HG02884 (cell line): Measurements from ENCODE around the gene IL1RAPL1.
"Not testable (repeated sequence)": the region's sequence is repeated elsewhere in the genome, so short reads cannot be mapped to it uniquely, and the experiment has no call there.

Experiments
- ATAC-seq: cut with Tn5 transposase; IDR thresholded peaks from one replicate; pipeline ENCODE4 v1.9.1; 2021; ENCODE audit warnings: mild to moderate bottlenecking, moderate library complexity; ENCODE audit not compliant: unreplicated experiment

The IL1RAPL1 gene

DNA sequence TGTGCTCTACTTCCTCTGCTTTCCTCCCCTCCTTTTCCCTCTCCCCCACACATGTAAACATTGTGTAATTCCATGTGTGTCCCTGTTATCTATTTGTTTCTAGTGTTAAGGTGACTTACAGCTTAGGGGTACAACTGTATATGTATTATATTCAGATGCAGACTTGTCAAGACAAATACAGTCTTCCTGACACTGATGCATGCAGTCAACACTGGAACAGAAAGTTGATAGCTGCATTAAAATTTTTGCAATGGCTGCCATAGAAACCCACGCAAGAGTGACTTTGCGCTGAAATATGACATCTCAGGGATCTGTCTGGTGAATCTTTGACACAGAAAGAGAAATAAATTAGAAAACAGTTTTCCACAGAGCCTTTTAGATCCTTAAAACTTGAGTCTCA is 656.7 kb downstream of the IL1RAPL1 start:
- ATAC-seq: no peak

DNA sequence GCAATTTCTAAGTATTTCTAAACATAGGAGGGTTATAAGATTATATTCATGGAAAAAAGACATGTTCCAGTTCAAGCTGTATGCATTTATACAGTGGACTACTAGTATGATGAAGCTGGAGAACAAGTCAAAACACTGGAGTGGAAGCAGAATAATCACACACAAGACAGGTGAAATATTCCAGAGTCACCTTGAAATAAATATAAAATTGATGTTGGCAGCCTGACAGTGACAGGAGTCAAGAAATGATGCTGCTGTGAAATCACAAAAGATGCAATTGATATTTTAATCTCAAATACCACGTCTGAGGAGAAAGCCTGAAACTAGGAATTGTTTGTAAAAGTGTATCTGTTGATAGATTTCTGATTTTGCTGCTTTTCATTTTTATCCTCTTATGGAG is 667.3 kb downstream of the IL1RAPL1 start:
- no peak for ATAC-seq

DNA sequence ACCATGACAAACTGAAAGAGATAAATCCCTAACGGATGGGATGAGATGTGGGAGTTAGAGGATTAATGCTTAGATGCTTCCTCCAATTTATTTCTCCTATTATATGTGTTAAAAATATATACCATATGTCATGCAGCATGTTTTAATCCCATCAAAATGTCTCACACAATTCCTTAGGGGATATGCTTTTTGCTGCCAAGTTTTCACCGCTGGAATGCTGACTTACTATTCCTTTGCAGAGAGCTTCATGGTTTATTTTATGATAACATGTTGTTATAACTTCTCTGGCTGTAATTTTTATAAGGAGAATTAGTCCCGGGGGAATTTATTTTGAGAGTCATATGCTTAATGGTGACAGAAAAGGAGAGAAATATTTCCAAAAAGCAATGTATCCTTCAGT is 670.3 kb downstream of the IL1RAPL1 start:
- ATAC-seq: no peak

DNA sequence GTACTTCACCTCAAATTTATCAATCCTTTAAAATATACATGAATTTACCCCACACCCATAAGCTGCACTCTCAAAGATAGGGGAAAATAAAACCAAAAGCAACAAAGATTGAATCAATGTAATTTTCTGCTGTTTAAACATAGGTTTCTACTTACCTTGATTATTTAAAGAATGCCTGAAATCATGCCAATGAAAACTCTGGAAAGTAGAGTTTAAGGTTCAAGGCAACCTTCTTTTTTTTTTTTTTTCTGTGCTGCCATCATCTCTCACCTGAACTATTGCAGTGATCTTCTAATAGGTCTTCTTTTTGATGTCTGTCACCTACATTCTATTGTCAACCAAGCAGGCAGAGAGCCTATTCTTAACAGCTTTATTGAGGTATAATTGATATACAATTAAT is 682.1 kb downstream of the IL1RAPL1 start:
- no peak for ATAC-seq

DNA sequence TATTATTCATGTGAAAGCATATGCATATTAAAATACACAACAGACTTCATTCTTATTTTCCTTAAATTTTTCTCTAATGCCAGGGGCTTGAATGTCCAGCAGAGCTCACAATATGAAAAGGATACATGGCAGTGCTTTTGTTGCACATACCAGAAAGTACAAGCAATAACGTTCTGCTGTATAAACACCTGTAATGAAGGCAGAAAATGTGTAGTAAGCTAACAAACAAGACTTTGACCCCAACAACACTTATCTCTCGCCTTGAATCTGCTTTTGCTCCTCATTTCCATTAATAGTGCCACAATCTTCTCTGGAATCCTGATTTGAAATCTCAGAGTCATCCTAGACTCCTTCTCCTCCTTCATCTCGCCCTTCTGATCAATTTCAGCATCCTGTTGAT is 687.3 kb downstream of the IL1RAPL1 start:
- no peak for ATAC-seq

DNA sequence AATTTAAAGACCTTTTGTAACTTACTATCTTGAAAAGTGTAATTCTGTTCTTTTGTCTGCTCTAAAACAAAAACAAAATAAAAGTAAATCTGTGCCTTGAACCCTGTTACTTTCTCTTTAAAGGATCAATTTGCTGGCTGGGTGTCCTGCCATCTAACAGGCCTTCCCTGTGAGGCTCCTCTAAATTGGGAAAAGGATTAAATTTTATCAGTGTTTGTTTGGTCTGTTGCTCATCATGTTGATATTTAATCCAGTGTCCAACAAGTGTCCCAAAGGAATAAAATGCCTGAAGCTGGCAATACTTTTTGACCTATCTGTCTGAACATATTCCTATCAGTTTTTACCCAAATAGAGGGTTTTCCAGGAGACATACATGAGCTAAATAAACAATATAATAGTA is 688.7 kb downstream of the IL1RAPL1 start:
- ATAC-seq: no peak

DNA sequence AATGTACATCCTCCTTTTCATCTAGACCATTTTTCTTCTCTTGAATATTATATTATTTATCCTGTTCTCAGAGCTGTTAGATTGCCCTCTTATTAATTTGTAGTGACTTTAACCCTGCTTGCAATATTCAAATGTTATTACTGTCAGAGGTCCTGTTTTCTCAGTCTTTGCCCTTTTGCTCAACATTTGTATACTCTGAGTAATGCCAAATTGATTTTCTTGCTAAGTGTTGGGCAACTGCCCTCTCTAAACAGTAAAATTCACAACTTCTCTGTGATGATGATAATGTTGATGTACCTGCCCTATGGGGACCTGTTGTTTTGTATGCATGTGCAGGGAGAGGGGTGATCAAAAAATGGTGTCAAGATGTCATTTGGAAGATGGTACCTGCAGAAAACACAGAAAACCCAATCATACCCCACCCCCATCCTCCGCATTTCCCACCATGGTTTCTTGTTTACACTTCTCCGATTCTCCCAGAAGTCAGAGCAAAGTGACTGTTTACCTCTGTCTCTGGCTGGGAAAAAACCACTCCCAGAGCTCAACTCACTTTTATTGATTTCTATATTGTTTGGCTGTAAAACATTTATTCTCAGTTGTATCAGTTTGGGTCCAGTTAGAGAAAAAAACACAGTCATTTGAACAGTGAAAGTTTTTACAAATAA is 694.0 kb downstream of the IL1RAPL1 start:
- no peak for ATAC-seq

DNA sequence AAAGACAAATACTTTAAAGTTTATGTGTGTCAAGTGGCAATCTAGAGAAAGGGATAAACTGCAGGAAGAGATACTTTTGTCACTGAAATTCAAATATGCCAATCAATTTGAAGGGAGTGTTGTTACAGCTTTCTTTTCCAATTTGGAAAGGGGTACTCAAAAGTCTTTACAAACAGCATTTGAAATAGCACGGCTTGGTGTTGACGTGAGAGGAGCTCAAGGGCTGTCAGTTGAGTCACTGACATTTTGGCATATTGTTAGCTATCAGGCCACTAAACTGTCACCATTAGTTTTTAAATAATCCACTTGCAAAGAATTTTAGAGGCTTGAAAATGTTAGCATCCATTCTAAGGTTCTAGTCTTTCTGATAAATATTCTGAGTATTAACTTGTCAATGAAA is 698.4 kb downstream of the IL1RAPL1 start:
- ATAC-seq: no peak

DNA sequence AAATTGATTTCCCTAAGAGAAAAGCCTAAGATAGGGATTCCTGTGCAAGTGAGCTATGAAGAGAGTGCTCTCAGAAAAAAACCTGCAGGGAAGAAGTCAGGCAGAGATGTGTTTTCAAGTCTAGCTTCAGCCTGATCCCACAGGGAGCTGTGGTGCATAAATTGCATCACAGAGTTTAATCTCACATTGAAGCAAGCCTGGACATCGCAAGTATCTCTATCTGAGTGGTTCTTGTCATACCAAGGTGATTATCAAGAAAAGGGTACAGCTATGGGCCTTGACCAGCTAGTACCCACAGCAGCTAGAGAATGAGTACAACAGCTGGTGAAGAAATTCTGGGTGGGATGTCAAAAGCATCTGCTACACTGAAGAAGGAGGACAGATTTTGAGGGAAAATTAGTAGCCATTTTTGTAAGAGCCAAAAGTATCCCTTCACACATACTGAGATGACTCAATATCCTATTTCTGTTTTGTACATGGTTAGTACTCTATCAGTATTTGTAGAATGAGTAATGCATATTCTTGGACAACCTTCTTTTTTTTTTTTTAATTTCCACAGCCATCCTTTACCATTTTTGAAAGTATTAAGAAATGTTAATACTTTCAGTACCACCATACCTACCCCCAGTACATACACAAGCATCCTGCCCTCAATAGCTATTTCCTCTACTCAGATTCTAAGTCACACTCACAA is 708.9 kb downstream of the IL1RAPL1 start:
- no peak for ATAC-seq

DNA sequence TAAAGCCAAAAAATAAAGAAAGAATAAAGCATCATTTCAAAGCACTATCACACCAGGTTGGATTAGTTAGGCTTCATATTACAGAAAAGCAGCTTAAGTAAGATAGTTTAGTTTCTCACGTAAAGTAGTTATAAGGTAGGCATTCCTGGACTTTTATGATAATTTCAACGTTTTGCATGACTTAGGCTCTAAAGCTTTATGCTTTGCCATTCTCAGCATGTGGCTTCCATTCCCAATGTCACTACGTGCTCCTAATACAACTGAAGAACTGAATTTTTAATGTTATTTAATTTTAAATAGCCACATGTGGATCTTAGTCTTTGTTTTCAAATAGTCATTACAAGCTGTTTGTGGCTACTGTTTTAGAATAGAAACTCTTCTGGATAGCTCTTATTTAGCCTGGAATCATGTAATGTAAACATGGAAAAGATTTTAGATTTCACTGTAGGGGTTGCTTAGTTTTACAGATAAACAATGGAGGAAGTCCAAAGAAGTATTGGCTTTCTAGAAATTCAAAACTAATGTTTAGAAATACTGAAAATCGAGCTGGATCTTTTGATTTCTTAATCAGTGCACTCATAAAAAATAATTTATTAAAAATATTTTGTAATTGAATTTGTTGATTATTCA is 710.0 kb downstream of the IL1RAPL1 start:
- ATAC-seq: no peak

DNA sequence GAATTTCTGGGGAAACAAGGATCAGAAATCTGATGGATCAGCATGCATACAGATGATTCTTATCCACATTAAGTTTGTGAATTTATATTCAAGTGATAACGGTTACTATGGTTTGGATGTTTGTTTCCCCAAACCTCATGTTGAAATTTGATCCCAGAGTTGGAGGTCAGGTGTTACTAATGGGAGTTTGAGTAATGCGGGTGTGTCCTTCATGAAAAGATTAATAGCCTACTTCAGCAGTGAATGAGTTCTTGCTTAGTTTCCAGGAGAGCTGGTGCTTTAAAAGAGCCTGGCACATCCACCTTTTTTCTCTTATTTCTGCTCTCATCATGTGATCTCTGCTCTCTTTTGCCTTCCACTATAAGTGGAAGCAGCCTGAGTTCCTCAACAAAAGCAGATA is 712.4 kb downstream of the IL1RAPL1 start:
- no peak for ATAC-seq

DNA sequence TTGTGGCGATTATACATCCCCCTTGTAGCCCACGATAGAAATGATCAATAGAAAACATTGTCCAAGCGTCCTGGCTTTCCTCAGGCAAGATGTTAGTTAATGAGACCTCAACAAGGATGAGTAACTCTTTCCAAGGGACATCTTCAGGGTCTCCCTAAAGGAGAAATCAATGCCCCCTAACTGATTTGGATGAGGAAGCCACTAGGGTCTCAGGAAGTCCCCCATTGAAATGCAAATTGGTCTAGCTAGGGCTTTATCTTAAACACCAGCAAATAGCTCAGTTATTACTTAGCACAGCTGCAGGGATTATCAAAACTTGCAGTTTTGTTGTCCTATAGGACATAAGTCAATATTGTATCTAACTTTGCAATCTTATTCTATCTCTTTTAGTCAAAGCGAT is 721.5 kb downstream of the IL1RAPL1 start:
- ATAC-seq: no peak

DNA sequence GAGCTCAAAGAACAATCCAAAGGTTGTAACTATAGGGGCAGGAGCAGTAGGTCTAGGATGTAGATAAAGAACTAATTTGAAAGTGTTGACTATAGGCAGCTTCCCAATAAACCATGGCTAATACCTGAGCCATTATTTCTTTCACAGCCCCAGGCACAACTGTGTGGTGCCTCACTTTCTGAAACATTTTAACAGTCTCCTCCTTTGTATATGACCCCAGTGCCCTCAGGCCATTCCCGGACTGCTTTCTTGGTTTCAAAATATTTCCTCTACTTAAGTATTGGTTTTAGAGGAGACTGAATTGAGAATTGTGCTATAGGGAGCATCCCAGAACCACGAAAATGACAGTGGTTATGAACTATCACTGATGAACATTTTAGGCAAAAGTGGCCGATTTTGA is 728.7 kb downstream of the IL1RAPL1 start:
- ATAC-seq: no peak

DNA sequence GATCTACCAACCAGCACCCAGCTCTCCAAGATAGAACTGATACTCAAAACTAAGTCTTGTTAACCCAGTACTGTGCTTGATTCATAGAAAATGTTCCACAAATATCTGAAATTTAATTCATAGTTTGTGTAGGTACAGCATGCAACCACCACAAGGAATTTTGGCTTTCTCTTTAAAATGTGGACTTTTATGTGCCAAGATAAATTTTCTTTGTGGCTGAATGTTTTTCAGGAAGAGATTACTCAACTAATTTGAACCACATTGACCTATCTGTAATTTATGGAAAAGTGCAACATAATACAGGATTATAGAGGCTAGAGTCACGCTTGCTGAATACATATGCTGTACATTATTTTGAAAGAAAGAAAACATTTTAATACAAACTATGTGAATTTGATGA is 730.8 kb downstream of the IL1RAPL1 start:
- no peak for ATAC-seq

DNA sequence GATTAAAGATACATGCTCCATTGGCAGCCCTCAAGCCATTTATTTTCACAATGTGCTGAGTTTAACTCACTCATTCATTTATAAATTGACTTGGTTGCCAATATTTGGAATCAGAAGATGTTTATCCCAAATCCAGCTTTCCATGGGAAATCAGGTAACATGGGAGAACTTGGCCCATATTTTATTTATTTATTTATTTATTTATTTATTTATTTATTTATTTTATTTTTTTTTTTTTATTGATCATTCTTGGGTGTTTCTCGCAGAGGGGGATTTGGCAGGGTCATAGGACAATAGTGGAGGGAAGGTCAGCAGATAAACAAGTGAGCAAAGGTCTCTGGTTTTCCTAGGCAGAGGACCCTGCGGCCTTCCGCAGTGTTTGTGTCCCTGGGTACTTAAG is 745.2 kb downstream of the IL1RAPL1 start:
- not testable (repeated sequence) for ATAC-seq

DNA sequence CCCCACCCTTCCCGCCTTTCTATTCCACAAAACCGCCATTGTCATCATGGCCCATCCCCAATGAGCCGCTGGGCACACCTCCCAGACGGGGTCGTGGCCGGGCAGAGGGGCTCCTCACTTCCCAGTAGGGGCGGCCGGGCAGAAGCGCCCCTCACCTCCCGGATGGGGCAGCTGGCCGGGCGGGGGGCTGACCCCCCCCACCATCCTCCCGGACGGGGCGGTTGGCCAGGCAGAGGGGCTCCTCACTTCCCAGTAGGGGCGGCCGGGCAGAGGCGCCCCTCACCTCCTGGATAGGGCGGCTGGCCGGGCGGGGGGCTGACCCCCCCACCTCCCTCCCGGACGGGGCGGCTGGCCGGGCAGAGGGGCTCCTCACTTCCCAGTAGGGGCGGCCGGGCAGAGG is 745.8 kb downstream of the IL1RAPL1 start:
- ATAC-seq: not testable (repeated sequence)

DNA sequence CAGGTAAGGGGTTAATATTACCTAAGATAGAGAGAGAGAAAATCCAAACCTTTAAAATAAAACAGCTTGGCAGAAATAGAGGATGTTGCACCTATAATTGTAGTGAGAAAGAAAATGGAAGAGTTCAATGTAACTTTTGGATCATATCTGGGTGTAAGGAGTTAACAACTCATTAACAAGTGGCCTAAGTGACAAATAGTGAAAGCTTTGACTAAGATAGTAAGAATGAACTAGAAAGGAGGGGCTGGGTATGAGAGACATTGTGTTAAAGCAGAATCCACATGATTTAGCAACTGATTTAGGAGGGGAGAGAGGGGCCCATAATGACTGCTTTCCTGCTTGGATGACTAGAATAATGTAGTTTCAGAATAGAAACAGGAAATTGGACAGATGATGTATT is 761.0 kb downstream of the IL1RAPL1 start:
- peak; percentile 48 for ATAC-seq

DNA sequence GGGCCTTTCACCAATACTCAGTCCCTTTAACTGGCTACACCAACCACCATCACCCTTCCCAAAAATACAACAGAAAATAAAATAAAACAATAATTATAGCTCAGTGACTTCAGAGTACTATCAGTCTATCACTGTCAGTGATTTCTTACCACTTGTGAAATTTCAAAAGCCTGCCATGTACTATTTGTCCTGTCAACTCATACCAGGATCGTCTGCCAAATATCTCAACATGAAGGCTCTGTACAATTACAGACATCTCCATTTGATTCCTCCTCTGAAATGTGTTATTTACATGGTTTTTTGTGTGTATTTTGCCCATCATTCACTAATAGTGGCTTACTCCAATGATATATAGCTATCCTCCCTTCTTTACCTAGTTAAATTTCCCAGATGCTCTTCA is 772.0 kb downstream of the IL1RAPL1 start:
- no peak for ATAC-seq

DNA sequence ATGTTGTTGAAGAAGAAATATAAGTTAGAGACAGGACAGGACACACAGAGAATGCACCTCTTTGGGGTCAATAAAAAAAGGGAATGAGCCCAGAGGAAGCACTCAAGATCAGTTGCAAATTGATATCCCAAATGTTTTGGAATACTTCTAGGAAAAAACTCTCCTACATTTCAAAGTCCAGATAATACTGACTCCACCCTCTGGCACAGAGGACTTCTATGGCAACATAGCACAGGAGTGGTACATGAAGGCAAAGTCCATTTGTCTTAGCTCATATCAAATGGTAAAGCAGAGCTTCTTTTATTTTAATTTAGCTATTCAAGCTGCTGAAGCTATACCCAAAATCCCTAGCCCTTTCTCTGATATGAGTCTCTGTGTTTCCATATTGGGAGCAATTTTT is 787.5 kb downstream of the IL1RAPL1 start:
- ATAC-seq: not testable (repeated sequence)

DNA sequence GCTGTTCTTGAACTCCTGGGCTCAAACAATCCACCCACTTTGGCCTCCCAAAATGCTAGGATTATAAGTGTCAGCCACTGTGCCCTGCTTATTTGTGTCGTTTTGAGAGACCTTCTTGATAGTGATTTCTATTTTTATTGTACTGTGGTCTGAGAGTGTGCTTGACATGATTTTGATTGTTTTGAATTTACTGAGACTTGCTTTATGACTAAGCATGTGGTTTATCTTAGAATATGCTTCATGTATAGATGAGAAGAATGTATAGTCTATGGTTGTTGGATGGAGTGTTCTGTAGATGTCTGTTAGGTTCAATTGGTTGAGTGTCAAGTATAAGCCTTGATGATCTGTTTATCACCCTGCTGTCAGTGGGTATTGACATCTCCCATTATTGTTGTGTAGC is 789.3 kb downstream of the IL1RAPL1 start:
- ATAC-seq: peak; percentile 93

DNA sequence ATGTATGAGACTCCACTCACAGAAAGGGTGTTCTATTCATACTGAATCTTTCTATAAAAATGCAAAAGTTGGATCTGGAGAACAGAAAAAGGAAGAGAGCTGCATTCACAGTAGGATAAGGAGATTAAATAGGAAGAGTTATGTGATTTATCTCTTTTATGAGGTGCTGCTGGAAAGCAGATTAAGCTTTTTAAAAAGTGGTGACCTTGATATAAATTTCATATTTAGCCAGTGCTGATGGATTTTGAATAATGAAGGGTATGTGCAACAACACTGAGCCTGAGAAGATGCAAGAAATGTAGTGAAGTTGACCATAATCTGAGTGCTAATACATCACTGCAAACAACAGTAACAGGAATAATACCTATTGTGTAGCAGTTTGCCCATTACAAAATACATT is 795.6 kb downstream of the IL1RAPL1 start:
- ATAC-seq: no peak

DNA sequence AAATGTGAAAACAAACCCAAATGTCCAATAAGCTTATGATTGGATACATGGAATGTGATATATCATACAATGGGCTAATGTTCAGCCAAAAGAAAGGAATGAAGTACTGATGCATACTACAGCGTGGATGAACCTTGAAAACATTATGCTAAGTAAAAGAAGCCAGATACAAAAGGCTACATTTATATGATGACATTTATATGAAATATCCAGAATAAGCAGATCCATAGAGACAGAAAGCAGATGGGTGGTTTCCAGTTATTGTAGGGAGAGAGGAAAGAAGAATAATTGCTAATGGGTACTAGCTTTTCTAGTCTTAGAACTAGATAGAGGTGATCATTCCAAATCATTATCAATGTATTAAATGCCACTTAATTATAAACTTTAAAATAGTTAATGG is 801.3 kb downstream of the IL1RAPL1 start:
- no peak for ATAC-seq
